Gastroesophageal sphincter (tissue), 3 donors: Measurements from ENCODE around the gene RMND5B.

ENCODE experiments used
- EP300 ChIP-seq: sonication (generic); formaldehyde crosslinking; IDR thresholded peaks from one replicate; pipeline ENCODE4 v1.6.1; 2017; ENCODE audit warnings: antibody characterized with exemption, mild to moderate bottlenecking
- POLR2A ChIP-seq, 2 donors: fragments of 450-650 bp; IDR thresholded peaks; one replicate each; pipeline ENCODE4 v1.6.1; 2017; ENCODE audit warnings: antibody characterized with exemption in 2 of 2, mild to moderate bottlenecking in 2 of 2, moderate library complexity in 1 of 2
- POLR2AphosphoS5 ChIP-seq: sonication (generic); formaldehyde crosslinking; IDR thresholded peaks from one replicate; pipeline ENCODE4 v1.6.1; 2017; ENCODE audit warnings: antibody characterized with exemption
- TF ChIP-seq, protein P1 (sequence below), 4 experiments: fragments of 200-600 bp in 2 of 4; fragments of 450-650 bp in 2 of 4; sonication (generic) in 1 of 4; IDR thresholded peaks; one replicate each; pipeline ENCODE4 v1.5.1; 2017 to 2019; ENCODE audit warnings: antibody characterized with exemption in 4 of 4, mild to moderate bottlenecking in 2 of 4, moderate library complexity in 2 of 4

DNA sequence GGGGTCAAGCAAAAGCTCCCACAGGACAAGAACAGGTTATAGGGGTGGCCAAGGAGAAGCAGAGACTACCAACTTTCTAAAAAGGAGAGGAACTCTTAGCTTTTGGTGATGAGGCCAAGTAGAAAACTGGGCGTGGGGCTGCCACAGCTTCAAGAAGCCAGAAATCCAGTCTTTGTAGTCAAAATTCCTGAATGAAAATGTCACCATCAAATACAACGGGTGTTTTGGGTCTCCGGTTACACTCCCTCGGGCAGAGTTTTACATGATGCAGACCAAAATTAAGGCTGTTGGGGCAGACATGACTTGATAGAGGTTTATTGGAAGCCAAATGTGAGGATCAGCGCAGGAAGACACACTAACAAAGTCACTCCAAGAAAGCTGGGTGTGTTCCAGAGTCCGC, 46.9 kb upstream of the RMND5B start:
- TF ChIP-seq EP300 (no peak), POLR2AphosphoS5 (no peak), POLR2A (IDR thresholded peaks at IDR 0.05) (no peak)
- TF ChIP-seq, protein P1, sequence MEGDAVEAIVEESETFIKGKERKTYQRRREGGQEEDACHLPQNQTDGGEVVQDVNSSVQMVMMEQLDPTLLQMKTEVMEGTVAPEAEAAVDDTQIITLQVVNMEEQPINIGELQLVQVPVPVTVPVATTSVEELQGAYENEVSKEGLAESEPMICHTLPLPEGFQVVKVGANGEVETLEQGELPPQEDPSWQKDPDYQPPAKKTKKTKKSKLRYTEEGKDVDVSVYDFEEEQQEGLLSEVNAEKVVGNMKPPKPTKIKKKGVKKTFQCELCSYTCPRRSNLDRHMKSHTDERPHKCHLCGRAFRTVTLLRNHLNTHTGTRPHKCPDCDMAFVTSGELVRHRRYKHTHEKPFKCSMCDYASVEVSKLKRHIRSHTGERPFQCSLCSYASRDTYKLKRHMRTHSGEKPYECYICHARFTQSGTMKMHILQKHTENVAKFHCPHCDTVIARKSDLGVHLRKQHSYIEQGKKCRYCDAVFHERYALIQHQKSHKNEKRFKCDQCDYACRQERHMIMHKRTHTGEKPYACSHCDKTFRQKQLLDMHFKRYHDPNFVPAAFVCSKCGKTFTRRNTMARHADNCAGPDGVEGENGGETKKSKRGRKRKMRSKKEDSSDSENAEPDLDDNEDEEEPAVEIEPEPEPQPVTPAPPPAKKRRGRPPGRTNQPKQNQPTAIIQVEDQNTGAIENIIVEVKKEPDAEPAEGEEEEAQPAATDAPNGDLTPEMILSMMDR (IDR thresholded peaks at IDR 0.05): no peak
